SK-N-SH (cell line): ENCODE data around the gene CKS2. TPM values are rescaled to one million over a fixed set of nuclear protein-coding genes. Genes with fewer than 3 reads are reported as not detected.

Experiments
- CTCF ChIA-PET: fragments of 300-600, 350-600 bp; formaldehyde crosslinking; extraction: SDS; loops from one replicate; lab custom pipeline; 2021; lab: Yijun Ruan, JAX
- POLR2A ChIA-PET: fragments of 350-600 bp; sonication (Branson Sonifier 250); formaldehyde crosslinking; extraction: SDS; loops from one replicate; lab custom pipeline; 2020; ENCODE audit warnings: antibody characterized with exemption, inconsistent platforms; lab: Yijun Ruan, JAX
- DNase-seq: peaks from one replicate; pipeline ENCODE4 v3.0.0; 2012
- H2AFZ ChIP-seq: fragments of 200-600 bp; sonication (generic); 2 replicates; pipeline ENCODE4 v1.8.1; 2016; ENCODE audit warnings: antibody characterized with exemption, mild to moderate bottlenecking, low read depth
- H3F3A ChIP-seq: fragments of 200-600 bp; sonication (generic); replicated peaks from 2 replicates; pipeline ENCODE3; 2016; ENCODE audit warnings: antibody characterized with exemption, mild to moderate bottlenecking; ENCODE audit not compliant: insufficient read depth
- H3K27ac ChIP-seq, 2 experiments: fragments of 200-500 bp in 1 of 2; fragments of 200-600 bp in 1 of 2; sonication (Bioruptor generic) in 1 of 2; sonication (generic), shearing (Covaris generic) in 1 of 2; 2 replicates each; pipeline versions ENCODE4 v1.5.1 to v1.6.1; 2014 to 2016; ENCODE audit warnings: low read depth in 2 of 2, inconsistent platforms in 1 of 2, low read length in 1 of 2, mild to moderate bottlenecking in 1 of 2, mixed read lengths in 1 of 2
- H3K27me3 ChIP-seq: fragments of 200-600 bp; sonication (generic), shearing (Covaris generic); 2 replicates; pipeline ENCODE4 v1.6.1; 2016; ENCODE audit warnings: mixed run types; ENCODE audit not compliant: insufficient read depth
- H3K36me3 ChIP-seq, 2 experiments: fragments of 200-500 bp in 1 of 2; fragments of 200-600 bp in 1 of 2; sonication (Bioruptor generic) in 1 of 2; sonication (generic) in 1 of 2; replicated peaks in 1 of 2; 2 replicates each; pipeline versions ENCODE3 to v1.5.1; 2014 to 2016; ENCODE audit warnings: low read length in 1 of 2, mild to moderate bottlenecking in 1 of 2; ENCODE audit not compliant: insufficient read depth in 2 of 2, control insufficient read depth in 1 of 2
- H3K4me1 ChIP-seq, 2 experiments: fragments of 200-500 bp in 1 of 2; fragments of 200-600 bp in 1 of 2; sonication (Bioruptor generic) in 1 of 2; sonication (generic), shearing (Covaris generic) in 1 of 2; 2 replicates each; pipeline versions ENCODE4 v1.5.1 to v1.6.1; 2014 to 2016; ENCODE audit warnings: low read depth in 1 of 2, low read length in 1 of 2, mixed run types in 1 of 2; ENCODE audit not compliant: insufficient read depth in 2 of 2, control insufficient read depth in 1 of 2
- H3K4me2 ChIP-seq: fragments of 200-600 bp; sonication (generic), shearing (Covaris generic); 2 replicates; pipeline ENCODE4 v1.6.1; 2017; ENCODE audit warnings: mixed run types
- H3K4me3 ChIP-seq, 2 experiments: fragments of 200-500 bp in 1 of 2; fragments of 200-600 bp in 1 of 2; sonication (Bioruptor generic) in 1 of 2; sonication (generic), shearing (Covaris generic) in 1 of 2; 2 replicates each; pipeline versions ENCODE4 v1.5.1 to v1.8.1; 2014 to 2016; ENCODE audit warnings: low read depth in 2 of 2, inconsistent platforms in 1 of 2, low read length in 1 of 2, mild to moderate bottlenecking in 1 of 2, mixed read lengths in 1 of 2, moderate library complexity in 1 of 2
- H3K79me2 ChIP-seq: fragments of 200-600 bp; sonication (generic); 2 replicates; pipeline ENCODE4 v1.8.1; 2017; ENCODE audit warnings: mild to moderate bottlenecking; ENCODE audit not compliant: insufficient read depth
- H3K9ac ChIP-seq: fragments of 200-600 bp; sonication (generic); 2 replicates; pipeline ENCODE4 v1.6.1; 2017; ENCODE audit warnings: mixed run types
- H3K9me2 ChIP-seq: fragments of 200-600 bp; sonication (generic); 2 replicates; pipeline ENCODE4 v1.6.1; 2017; ENCODE audit warnings: mixed run types
- H3K9me3 ChIP-seq: fragments of 200-600 bp; sonication (generic); 2 replicates; pipeline ENCODE4 v1.6.1; 2017; ENCODE audit warnings: mixed run types, mild to moderate bottlenecking, moderate library complexity
- H4K20me1 ChIP-seq: fragments of 200-600 bp; sonication (generic); 2 replicates; pipeline ENCODE4 v1.6.1; 2017; ENCODE audit warnings: mild to moderate bottlenecking, mixed run types; ENCODE audit not compliant: insufficient read depth
- EZH2phosphoT487 ChIP-seq: fragments of 200-600 bp; sonication (generic); IDR thresholded peaks from 2 replicates; pipeline ENCODE4 v1.6.1; 2017; ENCODE audit warnings: low read depth, mixed run types, mild to moderate bottlenecking, antibody characterized with exemption, moderate library complexity, borderline replicate concordance
- FOSL2 ChIP-seq: IDR thresholded peaks from 2 replicates; pipeline ENCODE4 v1.4.0; 2012; ENCODE audit warnings: low read depth, mild to moderate bottlenecking, moderate library complexity, borderline replicate concordance
- FOXJ3 ChIP-seq: sonication (generic); formaldehyde crosslinking; IDR thresholded peaks from 2 replicates; pipeline ENCODE4 v1.5.1; 2020; ENCODE audit warnings: mild to moderate bottlenecking, missing genetic modification reagents
- JUND ChIP-seq: IDR thresholded peaks from 2 replicates; pipeline ENCODE4 v1.4.0; 2012
- MEF2A ChIP-seq: IDR thresholded peaks from 2 replicates; pipeline ENCODE4 v1.4.0; 2012; ENCODE audit warnings: low read depth, borderline replicate concordance
- MXI1 ChIP-seq: IDR thresholded peaks from 2 replicates; pipeline ENCODE4 v1.6.1; 2012; ENCODE audit warnings: mild to moderate bottlenecking, low read depth, low read length, improper control_type of control experiment
- NFIC ChIP-seq: IDR thresholded peaks from 2 replicates; pipeline ENCODE4 v1.4.0; 2012; ENCODE audit warnings: borderline replicate concordance
- NRF1 ChIP-seq: IDR thresholded peaks from 2 replicates; pipeline ENCODE4 v1.6.1; 2012; ENCODE audit warnings: low read depth, mild to moderate bottlenecking, low read length
- RAD21 ChIP-seq: IDR thresholded peaks from 2 replicates; pipeline ENCODE4 v1.6.1; 2012; ENCODE audit warnings: mild to moderate bottlenecking, low read length
- RFX5 ChIP-seq: IDR thresholded peaks from 2 replicates; pipeline ENCODE4 v1.6.1; 2012; ENCODE audit warnings: mild to moderate bottlenecking, improper control_type of control experiment, low read length
- RXRA ChIP-seq: IDR thresholded peaks from 2 replicates; pipeline ENCODE4 v1.4.0; 2012; ENCODE audit warnings: low read depth, mild to moderate bottlenecking, borderline replicate concordance
- SIN3A ChIP-seq: IDR thresholded peaks from 2 replicates; pipeline ENCODE4 v1.6.1; 2012; ENCODE audit warnings: low read depth, mild to moderate bottlenecking, low read length, moderate library complexity, borderline replicate concordance
- SMC3 ChIP-seq: IDR thresholded peaks from 2 replicates; pipeline ENCODE4 v1.6.1; 2012; ENCODE audit warnings: low read depth, low read length, improper control_type of control experiment
- TAF1 ChIP-seq: IDR thresholded peaks from 2 replicates; pipeline ENCODE4 v1.6.1; 2012; ENCODE audit warnings: low read depth, mild to moderate bottlenecking, low read length, moderate library complexity, borderline replicate concordance
- TEAD4 ChIP-seq: IDR thresholded peaks from 2 replicates; pipeline ENCODE4 v1.4.0; 2012; ENCODE audit warnings: mild to moderate bottlenecking, borderline replicate concordance; ENCODE audit not compliant: insufficient read depth
- WGBS: methylation state at CpG from one replicate; pipeline ENCODE4 v1.1.6; 2017; ENCODE audit warnings: low lambda C conversion rate; 5-methylcytosine and 5-hydroxymethylcytosine counted together
- polyA plus RNA-seq, 3 experiments: library from polyadenylated mRNA; depleted of rRNA; stranded (reverse); fragments of >200 nt; gene quantifications; 2 replicates each; pipeline ENCODE4 v1.2.3, GENCODE V29; 2012
- TF ChIP-seq, protein P1 (sequence below): IDR thresholded peaks from 2 replicates; pipeline ENCODE4 v1.6.1; 2012; ENCODE audit warnings: mild to moderate bottlenecking, low read depth, low read length, moderate library complexity
- TF ChIP-seq, protein P2 (sequence below): fragments of 150-350 bp; IDR thresholded peaks from 2 replicates; pipeline ENCODE4 v1.6.1; 2016; ENCODE audit warnings: mild to moderate bottlenecking, low read depth, low read length
- TF ChIP-seq, protein P3 (sequence below): IDR thresholded peaks from 2 replicates; pipeline ENCODE4 v1.4.0; 2012; ENCODE audit warnings: low read depth, borderline replicate concordance
- TF ChIP-seq, protein P4 (sequence below): fragments of 150-350 bp; IDR thresholded peaks from 2 replicates; pipeline ENCODE4 v1.6.1; 2017; ENCODE audit warnings: antibody characterized with exemption, low read length, low read depth, borderline replicate concordance
- TF ChIP-seq, protein P5 (sequence below): IDR thresholded peaks from 2 replicates; pipeline ENCODE4 v1.4.0; 2012; ENCODE audit warnings: low read depth, borderline replicate concordance

The CKS2 gene
- polyA plus RNA-seq, 1 of the 3 experiments (the other 2 are of a cell fraction) = 362 TPM

DNA sequence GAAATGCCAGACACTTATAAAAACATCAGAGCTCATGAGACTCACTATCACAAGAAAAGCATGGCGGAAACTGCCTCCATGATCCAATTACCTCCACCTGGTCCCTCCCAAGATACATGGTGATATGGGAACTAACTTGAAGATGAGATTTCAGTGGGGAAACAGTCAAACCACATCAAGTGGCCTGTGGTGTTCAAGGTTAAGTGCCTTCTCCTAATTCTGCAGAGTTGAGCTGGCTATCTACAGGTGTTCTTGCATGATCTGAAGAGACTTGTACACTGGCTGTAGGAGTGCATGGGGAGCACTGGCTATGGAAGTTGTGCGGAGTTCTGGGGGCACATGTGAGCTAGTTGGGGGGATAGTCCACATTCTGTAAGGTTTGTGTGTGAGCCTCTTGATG, 34.0 kb upstream of the CKS2 start:
- Histone ChIP-seq H2AFZ (no peak overlapping the region), H3K4me2 (no peak overlapping the region), H3K36me3 (no peaks in the 10 kb centered on the region), H3K9me3 (peaks cover 5% of the 10 kb centered on the region; the same call in 1 of the 2 replicates), H3K4me3 (no peak overlapping the region), H3K27ac (no peak overlapping the region), H3K9me2 (no peaks in the 10 kb centered on the region), H3K79me2 (no peaks in the 10 kb centered on the region), H3K27me3 (no peaks in the 10 kb centered on the region), H4K20me1 (no peaks in the 10 kb centered on the region), H3F3A (no peaks in the 10 kb centered on the region), H3K4me1 (no peaks in the 10 kb centered on the region), H3K9ac (no peak overlapping the region)
- POLR2A ChIA-PET = no interaction called here
- DNase-seq = no peak
- CTCF ChIA-PET = no interaction called here
- 95% methylated on average over 2 of the region's 2 CpGs for WGBS
- TF ChIP-seq FOXJ3 (CRISPR knock-in tag) (no peak), JUND (no peak), RXRA (no peak), MXI1 (no peak), SIN3A (no peak), MEF2A (no peak), TAF1 (no peak), RAD21 (no peak), EZH2phosphoT487 (no peak), NFIC (no peak), RFX5 (no peak)
- TF ChIP-seq, protein P1, sequence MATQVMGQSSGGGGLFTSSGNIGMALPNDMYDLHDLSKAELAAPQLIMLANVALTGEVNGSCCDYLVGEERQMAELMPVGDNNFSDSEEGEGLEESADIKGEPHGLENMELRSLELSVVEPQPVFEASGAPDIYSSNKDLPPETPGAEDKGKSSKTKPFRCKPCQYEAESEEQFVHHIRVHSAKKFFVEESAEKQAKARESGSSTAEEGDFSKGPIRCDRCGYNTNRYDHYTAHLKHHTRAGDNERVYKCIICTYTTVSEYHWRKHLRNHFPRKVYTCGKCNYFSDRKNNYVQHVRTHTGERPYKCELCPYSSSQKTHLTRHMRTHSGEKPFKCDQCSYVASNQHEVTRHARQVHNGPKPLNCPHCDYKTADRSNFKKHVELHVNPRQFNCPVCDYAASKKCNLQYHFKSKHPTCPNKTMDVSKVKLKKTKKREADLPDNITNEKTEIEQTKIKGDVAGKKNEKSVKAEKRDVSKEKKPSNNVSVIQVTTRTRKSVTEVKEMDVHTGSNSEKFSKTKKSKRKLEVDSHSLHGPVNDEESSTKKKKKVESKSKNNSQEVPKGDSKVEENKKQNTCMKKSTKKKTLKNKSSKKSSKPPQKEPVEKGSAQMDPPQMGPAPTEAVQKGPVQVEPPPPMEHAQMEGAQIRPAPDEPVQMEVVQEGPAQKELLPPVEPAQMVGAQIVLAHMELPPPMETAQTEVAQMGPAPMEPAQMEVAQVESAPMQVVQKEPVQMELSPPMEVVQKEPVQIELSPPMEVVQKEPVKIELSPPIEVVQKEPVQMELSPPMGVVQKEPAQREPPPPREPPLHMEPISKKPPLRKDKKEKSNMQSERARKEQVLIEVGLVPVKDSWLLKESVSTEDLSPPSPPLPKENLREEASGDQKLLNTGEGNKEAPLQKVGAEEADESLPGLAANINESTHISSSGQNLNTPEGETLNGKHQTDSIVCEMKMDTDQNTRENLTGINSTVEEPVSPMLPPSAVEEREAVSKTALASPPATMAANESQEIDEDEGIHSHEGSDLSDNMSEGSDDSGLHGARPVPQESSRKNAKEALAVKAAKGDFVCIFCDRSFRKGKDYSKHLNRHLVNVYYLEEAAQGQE = no peak
- TF ChIP-seq, protein P2, sequence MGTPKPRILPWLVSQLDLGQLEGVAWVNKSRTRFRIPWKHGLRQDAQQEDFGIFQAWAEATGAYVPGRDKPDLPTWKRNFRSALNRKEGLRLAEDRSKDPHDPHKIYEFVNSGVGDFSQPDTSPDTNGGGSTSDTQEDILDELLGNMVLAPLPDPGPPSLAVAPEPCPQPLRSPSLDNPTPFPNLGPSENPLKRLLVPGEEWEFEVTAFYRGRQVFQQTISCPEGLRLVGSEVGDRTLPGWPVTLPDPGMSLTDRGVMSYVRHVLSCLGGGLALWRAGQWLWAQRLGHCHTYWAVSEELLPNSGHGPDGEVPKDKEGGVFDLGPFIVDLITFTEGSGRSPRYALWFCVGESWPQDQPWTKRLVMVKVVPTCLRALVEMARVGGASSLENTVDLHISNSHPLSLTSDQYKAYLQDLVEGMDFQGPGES = no peak

DNA sequence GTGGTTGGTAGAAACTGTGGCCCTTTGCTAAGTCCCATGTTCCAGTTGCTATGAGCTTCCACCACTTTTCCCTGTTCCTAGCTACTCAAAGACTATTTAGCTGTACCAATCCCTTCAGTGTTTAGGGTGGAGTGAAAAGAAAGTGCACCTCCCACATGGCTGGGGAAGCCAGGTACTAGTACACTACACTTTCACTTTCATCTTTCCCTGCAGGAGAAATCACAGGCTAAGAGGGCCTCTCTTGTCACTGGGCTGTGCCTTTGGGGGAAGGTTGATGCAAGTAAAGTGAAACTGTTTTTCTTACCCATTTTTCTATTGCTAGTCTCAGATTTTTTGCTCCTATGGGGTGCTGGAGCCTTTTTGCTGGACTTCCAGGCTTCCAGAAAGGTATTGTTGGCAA, 33.5 kb upstream of the CKS2 start:
- H3K4me3 ChIP-seq = no peak overlapping the region

More for the DNA sequence above, 33.5 kb upstream of the CKS2 start:
- H2AFZ ChIP-seq = no peak overlapping the region
- no peak overlapping the region for H3K4me2 ChIP-seq
- TF ChIP-seq, protein P3, sequence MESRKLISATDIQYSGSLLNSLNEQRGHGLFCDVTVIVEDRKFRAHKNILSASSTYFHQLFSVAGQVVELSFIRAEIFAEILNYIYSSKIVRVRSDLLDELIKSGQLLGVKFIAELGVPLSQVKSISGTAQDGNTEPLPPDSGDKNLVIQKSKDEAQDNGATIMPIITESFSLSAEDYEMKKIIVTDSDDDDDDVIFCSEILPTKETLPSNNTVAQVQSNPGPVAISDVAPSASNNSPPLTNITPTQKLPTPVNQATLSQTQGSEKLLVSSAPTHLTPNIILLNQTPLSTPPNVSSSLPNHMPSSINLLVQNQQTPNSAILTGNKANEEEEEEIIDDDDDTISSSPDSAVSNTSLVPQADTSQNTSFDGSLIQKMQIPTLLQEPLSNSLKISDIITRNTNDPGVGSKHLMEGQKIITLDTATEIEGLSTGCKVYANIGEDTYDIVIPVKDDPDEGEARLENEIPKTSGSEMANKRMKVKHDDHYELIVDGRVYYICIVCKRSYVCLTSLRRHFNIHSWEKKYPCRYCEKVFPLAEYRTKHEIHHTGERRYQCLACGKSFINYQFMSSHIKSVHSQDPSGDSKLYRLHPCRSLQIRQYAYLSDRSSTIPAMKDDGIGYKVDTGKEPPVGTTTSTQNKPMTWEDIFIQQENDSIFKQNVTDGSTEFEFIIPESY = no peak
- no peak for TF ChIP-seq TEAD4
- TF ChIP-seq SMC3 = no peak
- TF ChIP-seq, protein P4, sequence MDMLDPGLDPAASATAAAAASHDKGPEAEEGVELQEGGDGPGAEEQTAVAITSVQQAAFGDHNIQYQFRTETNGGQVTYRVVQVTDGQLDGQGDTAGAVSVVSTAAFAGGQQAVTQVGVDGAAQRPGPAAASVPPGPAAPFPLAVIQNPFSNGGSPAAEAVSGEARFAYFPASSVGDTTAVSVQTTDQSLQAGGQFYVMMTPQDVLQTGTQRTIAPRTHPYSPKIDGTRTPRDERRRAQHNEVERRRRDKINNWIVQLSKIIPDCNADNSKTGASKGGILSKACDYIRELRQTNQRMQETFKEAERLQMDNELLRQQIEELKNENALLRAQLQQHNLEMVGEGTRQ = no peak
- no peak for TF ChIP-seq FOSL2
- TF ChIP-seq, protein P5, sequence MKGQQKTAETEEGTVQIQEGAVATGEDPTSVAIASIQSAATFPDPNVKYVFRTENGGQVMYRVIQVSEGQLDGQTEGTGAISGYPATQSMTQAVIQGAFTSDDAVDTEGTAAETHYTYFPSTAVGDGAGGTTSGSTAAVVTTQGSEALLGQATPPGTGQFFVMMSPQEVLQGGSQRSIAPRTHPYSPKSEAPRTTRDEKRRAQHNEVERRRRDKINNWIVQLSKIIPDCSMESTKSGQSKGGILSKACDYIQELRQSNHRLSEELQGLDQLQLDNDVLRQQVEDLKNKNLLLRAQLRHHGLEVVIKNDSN = no peak
- TF ChIP-seq NRF1 = no peak
- no peaks in the 10 kb centered on the region for H3K36me3 ChIP-seq
- H4K20me1 ChIP-seq = no peaks in the 10 kb centered on the region
- no peaks in the 10 kb centered on the region for H3K79me2 ChIP-seq
- H3K27me3 ChIP-seq = no peaks in the 10 kb centered on the region
- ChIA-PET CTCF (no interaction called here), POLR2A (no interaction called here)
- peaks cover 4% of the 10 kb centered on the region; the same call in 1 of the 2 replicates for H3K9me3 ChIP-seq
- no peak overlapping the region for H3K9ac ChIP-seq
- no peaks in the 10 kb centered on the region for H3K9me2 ChIP-seq
- no peaks in the 10 kb centered on the region for H3F3A ChIP-seq
- DNase-seq = no peak
- no peak overlapping the region for H3K27ac ChIP-seq
- H3K4me1 ChIP-seq = no peaks in the 10 kb centered on the region
